GM12801 (cell line): Measurements from ENCODE around the gene C20orf141.

Source experiments
- TF ChIP-seq, protein P1 (sequence below): IDR thresholded peaks from one replicate; pipeline ENCODE4 v1.5.1; 2011; ENCODE audit warnings: control low read depth; ENCODE audit not compliant: insufficient read length; ENCODE audit errors: extremely low read depth

C20orf141 gene

DNA sequence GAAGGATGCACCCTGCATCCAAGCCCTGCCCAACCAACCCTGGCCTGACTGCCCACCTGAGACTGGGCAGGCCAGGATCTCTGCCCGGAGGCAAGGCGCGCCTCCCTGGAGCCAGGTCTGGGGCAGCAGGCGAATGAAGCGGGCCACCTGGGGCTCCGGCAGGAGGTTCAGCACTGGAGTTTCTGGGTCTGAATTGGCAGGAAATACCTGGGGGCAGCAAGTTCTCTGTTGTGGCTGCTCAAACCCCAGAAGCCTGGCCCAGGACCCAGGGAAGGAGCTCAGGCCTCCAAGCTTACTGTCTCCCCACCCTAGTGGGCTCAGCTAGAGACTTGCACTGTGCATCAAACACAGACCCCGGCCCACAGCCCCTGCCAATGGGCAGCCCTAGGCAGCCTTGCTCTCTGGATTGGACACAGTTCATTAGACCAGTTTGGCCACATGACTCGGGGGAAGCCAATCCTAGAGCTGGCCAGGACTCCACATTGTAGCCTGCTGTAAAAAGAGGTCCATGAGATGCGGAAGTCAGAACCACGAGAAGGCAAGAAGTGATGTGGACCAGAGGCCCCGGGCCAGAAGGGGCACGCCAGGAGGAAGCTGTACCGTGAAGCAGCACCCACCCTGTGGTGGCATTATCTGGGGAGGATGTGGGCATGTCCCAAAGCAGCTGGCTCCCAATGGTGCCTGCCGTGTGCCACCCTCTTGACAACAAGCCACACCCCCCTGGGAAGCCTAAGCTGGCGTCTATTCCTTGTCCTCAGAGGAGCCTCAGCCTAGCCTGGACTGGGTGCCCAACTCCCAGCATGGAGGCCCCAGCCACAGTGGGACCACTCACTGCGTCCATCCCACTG is 17.4 kb upstream of the C20orf141 start:
- TF ChIP-seq, protein P1, sequence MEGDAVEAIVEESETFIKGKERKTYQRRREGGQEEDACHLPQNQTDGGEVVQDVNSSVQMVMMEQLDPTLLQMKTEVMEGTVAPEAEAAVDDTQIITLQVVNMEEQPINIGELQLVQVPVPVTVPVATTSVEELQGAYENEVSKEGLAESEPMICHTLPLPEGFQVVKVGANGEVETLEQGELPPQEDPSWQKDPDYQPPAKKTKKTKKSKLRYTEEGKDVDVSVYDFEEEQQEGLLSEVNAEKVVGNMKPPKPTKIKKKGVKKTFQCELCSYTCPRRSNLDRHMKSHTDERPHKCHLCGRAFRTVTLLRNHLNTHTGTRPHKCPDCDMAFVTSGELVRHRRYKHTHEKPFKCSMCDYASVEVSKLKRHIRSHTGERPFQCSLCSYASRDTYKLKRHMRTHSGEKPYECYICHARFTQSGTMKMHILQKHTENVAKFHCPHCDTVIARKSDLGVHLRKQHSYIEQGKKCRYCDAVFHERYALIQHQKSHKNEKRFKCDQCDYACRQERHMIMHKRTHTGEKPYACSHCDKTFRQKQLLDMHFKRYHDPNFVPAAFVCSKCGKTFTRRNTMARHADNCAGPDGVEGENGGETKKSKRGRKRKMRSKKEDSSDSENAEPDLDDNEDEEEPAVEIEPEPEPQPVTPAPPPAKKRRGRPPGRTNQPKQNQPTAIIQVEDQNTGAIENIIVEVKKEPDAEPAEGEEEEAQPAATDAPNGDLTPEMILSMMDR = no peak

DNA sequence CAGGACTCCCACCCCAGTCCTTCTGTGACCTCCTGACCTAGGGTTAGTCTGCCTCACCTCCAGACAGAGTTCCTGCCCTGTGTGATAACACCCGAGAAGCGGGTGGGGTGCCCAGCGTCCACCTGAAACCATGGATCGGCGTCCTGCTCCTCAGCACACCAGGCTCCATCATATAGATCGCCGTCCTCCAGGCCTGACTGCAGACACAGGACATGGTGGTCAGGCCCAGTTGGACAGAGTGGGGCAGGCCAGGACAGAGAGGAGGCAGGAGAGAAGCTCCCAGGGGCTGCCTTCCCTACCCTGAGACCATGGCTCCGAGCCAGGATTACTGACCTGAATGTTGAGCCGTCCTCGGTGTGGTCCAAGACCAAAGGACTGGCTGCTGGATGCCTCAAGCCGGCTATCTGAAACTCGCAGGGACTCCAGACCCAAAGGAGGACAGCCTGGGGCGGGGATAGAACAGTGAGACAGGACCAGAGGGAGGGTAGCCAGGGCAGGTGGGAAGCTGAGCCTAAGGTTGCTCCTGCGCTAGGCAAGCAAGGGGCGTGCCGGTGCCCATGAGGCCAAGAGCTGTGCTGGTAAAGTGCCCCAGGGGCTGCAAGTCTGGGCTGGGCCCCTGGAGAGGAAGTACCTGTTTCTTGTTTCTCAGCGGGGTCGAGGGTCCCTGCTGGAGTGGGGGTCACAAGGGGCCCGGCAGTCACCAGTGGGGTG is 16.5 kb upstream of the C20orf141 start:
- TF ChIP-seq, protein P1 = no peak

DNA sequence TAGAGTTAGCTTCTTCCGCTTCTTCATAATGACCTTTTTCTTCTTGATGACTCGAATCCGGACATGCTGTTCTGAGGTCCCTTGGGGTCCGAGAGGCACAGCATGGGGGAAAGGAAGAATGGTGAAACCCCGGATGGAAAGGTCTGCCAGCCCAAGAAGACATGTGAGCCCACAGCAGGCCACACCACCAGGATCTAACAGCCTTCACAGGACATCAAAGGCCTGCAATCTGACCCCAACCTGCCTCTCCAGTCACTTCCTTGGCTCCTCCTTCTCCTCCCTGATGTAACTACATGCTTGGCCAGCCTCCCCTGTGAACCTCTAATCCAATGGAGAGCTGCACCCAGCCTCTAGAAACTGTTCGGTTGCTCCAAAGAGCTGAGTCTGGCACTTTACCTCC is 16.0 kb upstream of the C20orf141 start:
- TF ChIP-seq, protein P1 = no peak

DNA sequence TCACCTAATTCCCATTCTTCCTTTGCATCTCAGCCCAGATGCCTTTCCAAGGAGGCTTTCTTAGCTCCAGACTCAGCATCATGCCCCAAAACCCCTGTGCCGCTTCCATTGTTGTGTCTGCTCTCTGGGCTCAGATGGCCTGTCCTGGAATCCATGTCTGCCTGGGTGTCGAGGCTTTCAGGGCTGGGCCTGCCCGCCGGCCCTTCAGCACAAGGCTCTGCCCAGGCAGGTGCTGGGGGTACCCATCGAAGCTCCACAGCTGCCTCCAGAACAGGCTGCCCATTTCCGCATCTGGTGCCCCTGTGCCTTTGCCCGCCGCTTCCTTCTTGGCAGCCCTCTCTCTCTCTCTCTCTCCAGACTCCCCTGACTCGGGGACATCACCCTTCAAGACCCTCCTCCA is 15.5 kb upstream of the C20orf141 start:
- TF ChIP-seq, protein P1 = no peak

DNA sequence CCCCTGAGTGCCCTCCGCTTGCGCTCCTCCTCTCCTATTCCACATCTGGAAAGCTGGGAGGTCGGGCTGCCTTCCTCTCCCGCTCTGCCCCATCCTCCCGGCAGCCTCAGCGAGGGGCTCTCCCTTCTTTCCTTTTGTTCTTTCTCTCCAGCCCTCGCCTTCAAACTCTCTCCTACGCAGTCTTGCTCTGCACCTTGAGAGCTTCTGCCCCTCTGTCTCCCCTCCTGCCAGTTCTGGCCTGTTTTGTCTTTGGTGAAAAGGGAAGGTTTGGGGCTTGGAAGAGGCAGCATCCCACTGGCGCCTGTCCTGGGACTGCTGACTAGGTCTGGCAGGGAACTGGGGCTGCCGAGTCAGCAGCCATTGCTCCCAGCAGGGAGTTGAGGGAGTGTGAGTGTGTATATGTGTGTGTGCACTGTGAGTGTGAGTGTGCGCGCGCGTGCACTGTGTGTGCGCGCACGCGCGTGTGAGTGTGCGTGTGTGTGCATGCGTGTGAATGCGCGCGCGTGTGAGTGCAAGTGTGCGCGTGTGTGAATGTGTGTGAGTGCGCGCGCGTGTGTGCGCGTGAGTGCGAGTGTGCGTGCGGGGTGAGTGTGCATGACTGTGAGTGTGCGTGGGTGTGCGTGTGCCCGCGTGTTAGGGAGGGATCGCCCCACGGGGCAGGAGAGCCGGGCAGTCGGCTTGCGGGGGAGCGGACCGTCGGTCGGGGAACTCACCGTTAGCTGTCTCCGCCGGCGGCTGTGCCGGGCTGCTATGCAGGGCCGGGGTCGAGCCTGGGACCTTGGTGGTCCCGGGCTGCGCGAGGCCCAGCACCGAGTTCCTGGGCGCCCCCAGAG is 14.9 kb upstream of the C20orf141 start:
- TF ChIP-seq, protein P1 = no peak

DNA sequence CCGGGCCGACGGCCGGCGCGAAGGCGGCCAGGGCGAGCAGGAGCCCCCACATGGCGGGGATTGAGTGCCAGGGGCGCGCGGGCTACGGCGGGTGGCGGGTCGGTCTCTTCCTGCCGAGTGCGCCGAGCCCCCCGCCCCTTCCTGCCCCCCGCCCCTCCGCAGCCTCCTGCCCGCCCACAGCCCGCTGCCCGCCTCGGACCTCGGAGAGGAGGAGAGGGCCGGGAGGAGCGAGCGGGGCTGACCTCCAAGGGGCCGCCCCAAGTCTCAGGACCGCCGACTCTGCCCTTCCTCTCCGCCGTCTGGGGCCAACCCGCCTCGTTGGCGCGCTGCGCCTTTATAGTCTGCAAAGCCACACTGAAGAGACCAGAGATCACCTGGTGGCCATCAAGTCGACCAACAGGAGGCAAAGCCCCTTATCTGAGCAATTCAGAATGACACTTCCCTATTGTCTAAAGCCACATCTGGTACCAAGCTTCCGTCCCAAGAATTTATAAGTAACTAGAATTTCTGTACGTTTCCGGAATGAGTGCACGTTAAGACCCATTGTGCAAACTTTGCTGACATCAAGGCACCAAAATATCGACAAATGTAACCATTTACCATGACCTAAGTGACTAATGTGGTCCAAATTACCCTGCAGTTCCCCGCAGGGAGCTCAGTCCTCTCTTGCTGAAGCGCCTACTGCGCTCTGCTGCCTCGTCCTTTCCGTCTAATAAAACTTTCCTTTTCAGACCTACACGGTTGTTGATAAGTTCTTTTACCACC is 14.1 kb upstream of the C20orf141 start, which contains the start of gene CPXM1:
TSS of gene CPXM1 (minus strand) at position 107 of the 765 bp plus-strand sequence. CDS start at position 52, 55 bp downstream.
- TF ChIP-seq, protein P1 = no peak
